Measurements from ENCODE around the gene ATP8B4. TPM values are rescaled to one million over a fixed set of nuclear protein-coding genes. Genes with fewer than 3 reads are reported as not detected.

The ATP8B4 gene
- total and polyA plus RNA-seq, 2 donors (not counting 1 experiment from before 2014, with no cell fraction given), result 0.42 TPM; not detected in 1

- ATAC-seq (ENCODE audit: low read depth), result no peak
- Mint-ChIP-seq H3K27ac (no peak overlapping the region), H3K4me1 (no peaks in the 10 kb centered on the region), H3K4me3 (no peak overlapping the region), H3K9me3 (ENCODE audit: insufficient read depth) (no peaks in the 10 kb centered on the region), H3K27me3 (no peaks in the 10 kb centered on the region)
- Histone ChIP-seq H3K4me1 (ENCODE audit: control insufficient read depth in 2 of 2, insufficient read depth in 2 of 2, low read length in 2 of 2) (no peaks in the 10 kb centered on the region), H2AFZ (ENCODE audit: insufficient read depth, low read depth, low read length, poor library complexity, severe bottlenecking) (no peak overlapping the region), H3K4me2 (replicated peaks; ENCODE audit: low read depth, low read length, poor library complexity, severe bottlenecking) (no peak overlapping the region), H3K27me3 (replicated peaks in 1 of 4; ENCODE audit: control extremely low read depth in 1 of 4, control insufficient read depth in 3 of 4, insufficient read depth in 4 of 4, low read length in 3 of 4) (no peaks in the 10 kb centered on the region), H3K27ac (ENCODE audit: low read length in 2 of 2) (no peak overlapping the region), H3K4me3 (ENCODE audit: control extremely low read depth in 1 of 5, extremely low read depth in 1 of 5, insufficient read depth in 1 of 5, low read depth in 2 of 5, low read length in 4 of 5) (no peak overlapping the region), H3K9me3 (ENCODE audit: control extremely low read depth in 1 of 3, control insufficient read depth in 2 of 3, insufficient read depth in 1 of 3, low read length in 2 of 3) (no peaks in the 10 kb centered on the region), H4K20me1 (ENCODE audit: control insufficient read depth, insufficient read depth, low read length, poor library complexity, severe bottlenecking) (no peaks in the 10 kb centered on the region), H3K9ac (ENCODE audit: low read length) (no peak overlapping the region), H3K36me3 (replicated peaks in 1 of 2; ENCODE audit: control extremely low read depth in 1 of 2, control insufficient read depth in 1 of 2, extremely low read depth in 1 of 2, insufficient read depth in 2 of 2, low read length in 1 of 2) (no peaks in the 10 kb centered on the region), H3K79me2 (ENCODE audit: control insufficient read depth, insufficient read depth, low read length) (no peaks in the 10 kb centered on the region)
- ChIA-PET CTCF (no interaction called here), POLR2A (no interaction called here)
- 96% methylated on average over 4 of the region's 7 CpGs for WGBS (ENCODE audit: insufficient coverage)
- TF ChIP-seq EZH2 (IDR thresholded peaks at IDR 0.05; ENCODE audit: borderline replicate concordance, insufficient read depth, low read depth, low read length, poor library complexity, severe bottlenecking) (no peak), CTCF (IDR thresholded peaks at IDR 0.05) (no peak)
- intact Hi-C loops (cut with micrococcal nuclease), result no loop called here
- DNase-seq, result no peak
These were observed 231.2 kb downstream of the ATP8B4 start for GRCh38 chr15:49887659-49888322.

- no peak for ATAC-seq (ENCODE audit: low read depth)
- H3K27me3 ChIP-seq (replicated peaks in 1 of 4; ENCODE audit: control extremely low read depth in 1 of 4, control insufficient read depth in 3 of 4, insufficient read depth in 4 of 4, low read length in 3 of 4), result no peaks in the 10 kb centered on the region
- Mint-ChIP-seq H3K9me3 (ENCODE audit: insufficient read depth) (no peaks in the 10 kb centered on the region), H3K27me3 (no peaks in the 10 kb centered on the region), H3K4me1 (no peaks in the 10 kb centered on the region), H3K27ac (no peak overlapping the region), H3K4me3 (no peak overlapping the region)
- intact Hi-C loops (cut with micrococcal nuclease), result no loop called here
- POLR2A ChIA-PET, result no interaction called here
- H3K27ac ChIP-seq (ENCODE audit: low read length in 2 of 2), result no peak overlapping the region
- H3K4me1 ChIP-seq (ENCODE audit: control insufficient read depth in 2 of 2, insufficient read depth in 2 of 2, low read length in 2 of 2), result no peaks in the 10 kb centered on the region
- no peaks in the 10 kb centered on the region for H3K9me3 ChIP-seq (ENCODE audit: control extremely low read depth in 1 of 3, control insufficient read depth in 2 of 3, insufficient read depth in 1 of 3, low read length in 2 of 3)
- H3K36me3 ChIP-seq (replicated peaks in 1 of 2; ENCODE audit: control extremely low read depth in 1 of 2, control insufficient read depth in 1 of 2, extremely low read depth in 1 of 2, insufficient read depth in 2 of 2, low read length in 1 of 2), result no peaks in the 10 kb centered on the region
- no peaks in the 10 kb centered on the region for H3K79me2 ChIP-seq (ENCODE audit: control insufficient read depth, insufficient read depth, low read length)
- no peak overlapping the region for H2AFZ ChIP-seq (ENCODE audit: insufficient read depth, low read depth, low read length, poor library complexity, severe bottlenecking)
- H4K20me1 ChIP-seq (ENCODE audit: control insufficient read depth, insufficient read depth, low read length, poor library complexity, severe bottlenecking), result no peaks in the 10 kb centered on the region
- CTCF ChIA-PET, result no interaction called here
- H3K9ac ChIP-seq (ENCODE audit: low read length), result no peak overlapping the region
- TF ChIP-seq CTCF (IDR thresholded peaks at IDR 0.05) (no peak), EZH2 (IDR thresholded peaks at IDR 0.05; ENCODE audit: borderline replicate concordance, insufficient read depth, low read depth, low read length, poor library complexity, severe bottlenecking) (no peak)
- WGBS (ENCODE audit: insufficient coverage), result no CpG with 5 or more reads among the region's 4 CpGs
- no peak overlapping the region for H3K4me2 ChIP-seq (replicated peaks; ENCODE audit: low read depth, low read length, poor library complexity, severe bottlenecking)
- DNase-seq, result no peak
- H3K4me3 ChIP-seq (ENCODE audit: control extremely low read depth in 1 of 5, extremely low read depth in 1 of 5, insufficient read depth in 1 of 5, low read depth in 2 of 5, low read length in 4 of 5), result no peak overlapping the region
These were observed 235.9 kb downstream of the ATP8B4 start for GRCh38 chr15:49883121-49883520.

All from B cell (primary cell).